Upper lobe of right lung (tissue), 1 donor: ENCODE data around the gene DOCK6. TPM values are rescaled to one million over a fixed set of nuclear protein-coding genes. Genes with fewer than 3 reads are reported as not detected.

Source experiments
- ATAC-seq: fragments of 200-7000 bp; cut with Tn5 transposase; one replicate; pipeline ENCODE4 v1.9.1; 2020; ENCODE audit warnings: mild to moderate bottlenecking, moderate library complexity
- DNase-seq: peaks from one replicate; pipeline ENCODE4 v3.0.0-alpha.2; 2020
- H3K27ac ChIP-seq: fragments of 200-600 bp; one replicate; pipeline ENCODE4 v1.8.0; 2022
- H3K27me3 ChIP-seq: fragments of 200-600 bp; one replicate; pipeline ENCODE4 v1.8.0; 2022; ENCODE audit warnings: mild to moderate bottlenecking
- H3K36me3 ChIP-seq: fragments of 200-600 bp; one replicate; pipeline ENCODE4 v1.8.0; 2022
- H3K4me1 ChIP-seq: fragments of 200-600 bp; one replicate; pipeline ENCODE4 v1.8.0; 2022
- H3K4me3 ChIP-seq: fragments of 200-600 bp; one replicate; pipeline ENCODE4 v1.8.0; 2022; ENCODE audit warnings: mild to moderate bottlenecking
- H3K9me3 ChIP-seq: fragments of 200-600 bp; one replicate; pipeline ENCODE4 v1.8.0; 2022
- CTCF ChIP-seq: fragments of 200-600 bp; IDR thresholded peaks from one replicate; pipeline ENCODE4 v1.8.0; 2022; ENCODE audit warnings: antibody characterized with exemption
- intact Hi-C: fragments of 100-400 bp; cut with DNase I; formaldehyde crosslinking; loops from one replicate; pipeline ENCODE4 v1.11.0; 2022
- total RNA-seq: library from RNA; stranded (reverse); fragmentation: NEBNext Ultra II Directional; extraction: Animal tissue kit (Norgen Biotek cat#: 25700); gene quantifications from one replicate; pipeline ENCODE4 v1.2.1, GENCODE V29; 2021
- donor health status: DM: no; HTN: yes; CAD: no; lungs with severe emphysema.

The DOCK6 gene
- total RNA-seq, 1 donor from 2014 or later, result 138 TPM

- no peak for ATAC-seq
These were observed 27.7 kb downstream of the DOCK6 start for GRCh38 chr19:11234486-11235075.

GRCh38 chr19:11233073-11233472 lies 29.3 kb downstream of the DOCK6 start:
- Histone ChIP-seq H3K27me3 (no peaks in the 10 kb centered on the region), H3K9me3 (no peaks in the 10 kb centered on the region), H3K4me1 (no peaks in the 10 kb centered on the region), H3K4me3 (no peak overlapping the region), H3K27ac (no peak overlapping the region), H3K36me3 (peaks cover 31% of the 10 kb centered on the region)
- no peak for TF ChIP-seq CTCF
- DNase-seq (no peak), ATAC-seq (no peak)
- intact Hi-C loops, result no loop called here

More at GRCh38 chr19:11234486-11235075, 27.7 kb downstream of the DOCK6 start:
- H3K4me3 ChIP-seq, result no peak overlapping the region
- no peaks in the 10 kb centered on the region for H3K27me3 ChIP-seq
- no peaks in the 10 kb centered on the region for H3K4me1 ChIP-seq
- intact Hi-C loops, result no loop called here
- no peak for DNase-seq
- no peak overlapping the region for H3K27ac ChIP-seq
- no peaks in the 10 kb centered on the region for H3K9me3 ChIP-seq
- H3K36me3 ChIP-seq, result peaks cover 38% of the 10 kb centered on the region
- TF ChIP-seq CTCF, result no peak

- intact Hi-C loops, result no loop called here
- Histone ChIP-seq H3K9me3 (no peaks in the 10 kb centered on the region), H3K27me3 (no peaks in the 10 kb centered on the region), H3K4me3 (no peak overlapping the region), H3K36me3 (peaks cover 31% of the 10 kb centered on the region), H3K4me1 (no peaks in the 10 kb centered on the region), H3K27ac (no peak overlapping the region)
- no peak for TF ChIP-seq CTCF
- ATAC-seq (no peak), DNase-seq (no peak)
These were observed 29.8 kb downstream of the DOCK6 start for GRCh38 chr19:11232555-11232954.

GRCh38 chr19:11230621-11231386 lies 31.5 kb downstream of the DOCK6 start:
- intact Hi-C loops, result no loop called here
- Histone ChIP-seq H3K4me1 (no peaks in the 10 kb centered on the region), H3K27me3 (no peaks in the 10 kb centered on the region), H3K36me3 (peaks cover 39% of the 10 kb centered on the region), H3K9me3 (no peaks in the 10 kb centered on the region), H3K4me3 (no peak overlapping the region), H3K27ac (no peak overlapping the region)
- no peak for TF ChIP-seq CTCF
- no peak for DNase-seq
- ATAC-seq, result no peak

GRCh38 chr19:11227195-11227886 lies 35.0 kb downstream of the DOCK6 start:
- Histone ChIP-seq H3K27ac (no peak overlapping the region), H3K4me1 (no peaks in the 10 kb centered on the region), H3K36me3 (peaks cover 42% of the 10 kb centered on the region), H3K4me3 (no peak overlapping the region), H3K9me3 (no peaks in the 10 kb centered on the region), H3K27me3 (no peaks in the 10 kb centered on the region)
- DNase-seq, result no peak
- ATAC-seq, result no peak
- TF ChIP-seq CTCF, result no peak
- intact Hi-C loops, result no loop called here
